Femur (tissue), 1 donor: ENCODE data around the gene CLCN3.
A peak's percentile ranks its signal among the peaks of the same experiment; 100 is the strongest.
"Not testable (repeated sequence)": the region's sequence is repeated elsewhere in the genome, so short reads cannot be mapped to it uniquely, and the experiment has no call there.

ENCODE experiments used
- DNase-seq: peaks from one replicate; pipeline ENCODE4 v3.0.0-alpha.2; 2017

Gene CLCN3

DNA sequence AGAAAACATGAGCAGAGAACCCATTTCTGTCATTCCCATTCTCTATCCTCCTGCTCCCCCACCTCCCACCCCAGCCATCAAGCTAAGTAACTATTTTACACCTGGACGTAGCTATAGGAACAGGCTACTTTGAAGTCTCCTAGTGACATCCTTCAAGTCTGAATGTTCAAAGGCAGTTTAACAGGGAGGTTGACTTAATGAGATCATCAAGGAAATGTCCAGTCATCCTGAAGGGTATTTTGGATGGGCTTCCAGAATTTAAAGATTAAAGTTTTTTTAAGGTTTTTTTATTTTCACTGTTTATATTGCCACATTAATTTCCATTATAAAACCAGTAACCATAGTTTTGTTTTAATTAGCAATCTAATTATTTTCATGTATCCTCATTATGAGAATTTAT is 96.3 kb downstream of the CLCN3 start:
- no peak for DNase-seq

- no peak for DNase-seq
Observed at GRCh38 chr4:169720529-169720928, 100.2 kb downstream of the CLCN3 start.

DNA sequence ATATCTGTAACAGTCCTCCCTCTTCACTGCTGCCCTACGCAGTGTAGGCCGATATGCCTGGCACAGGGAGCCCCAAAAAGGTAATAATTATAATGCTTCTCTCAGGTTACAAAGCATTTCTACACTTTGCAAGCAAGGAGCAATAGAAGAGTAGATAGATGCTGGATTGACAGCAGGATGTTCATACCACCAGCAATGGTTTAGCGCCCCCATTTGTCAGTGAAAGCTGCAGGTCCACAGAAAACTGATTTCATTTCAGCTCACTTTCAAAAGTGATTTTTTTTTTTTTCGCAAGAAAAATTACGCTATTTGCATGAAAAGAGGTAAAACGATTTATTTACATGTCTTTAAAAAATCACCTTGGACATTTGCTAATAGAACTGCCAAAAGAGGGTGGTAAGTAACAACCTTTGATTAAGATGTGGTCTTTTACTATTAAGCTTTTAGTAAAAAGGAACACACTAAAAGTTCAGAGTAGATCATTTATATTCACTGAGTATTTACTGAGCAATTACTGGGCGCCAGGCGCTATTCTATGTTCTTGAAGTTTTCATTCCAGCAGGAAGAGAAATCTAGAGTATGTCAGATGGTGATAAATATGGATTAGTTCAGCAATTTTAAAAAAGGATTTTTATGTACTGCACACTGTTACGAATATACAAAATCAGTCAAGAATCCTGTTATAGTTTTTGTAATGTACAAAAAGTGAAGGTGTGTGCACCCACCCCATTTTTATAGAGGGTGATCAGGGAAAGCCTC is 103.0 kb downstream of the CLCN3 start:
- no peak for DNase-seq

DNA sequence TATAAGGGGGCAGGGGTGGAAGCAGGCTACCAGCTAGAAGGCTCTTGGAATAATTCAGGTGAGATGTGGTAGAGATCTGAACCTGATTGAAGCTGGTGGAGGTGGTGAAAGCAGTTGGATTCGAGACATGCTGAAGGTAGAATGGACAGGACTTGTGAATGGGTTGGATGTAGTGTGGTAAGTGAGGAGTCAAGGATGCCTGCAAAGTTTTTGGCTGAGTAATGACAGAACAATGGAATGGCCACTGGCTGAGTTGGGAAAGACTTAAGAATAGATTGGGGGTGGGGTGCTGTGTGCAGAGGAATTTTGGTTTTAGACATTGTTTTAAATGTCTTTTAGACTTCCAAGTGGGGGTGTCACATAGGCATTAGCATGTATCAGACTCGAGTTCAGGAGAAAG is 103.9 kb downstream of the CLCN3 start:
- DNase-seq: no peak

GRCh38 chr4:169727616-169728015 is 107.2 kb downstream of the CLCN3 start:
- DNase-seq: no peak

DNA sequence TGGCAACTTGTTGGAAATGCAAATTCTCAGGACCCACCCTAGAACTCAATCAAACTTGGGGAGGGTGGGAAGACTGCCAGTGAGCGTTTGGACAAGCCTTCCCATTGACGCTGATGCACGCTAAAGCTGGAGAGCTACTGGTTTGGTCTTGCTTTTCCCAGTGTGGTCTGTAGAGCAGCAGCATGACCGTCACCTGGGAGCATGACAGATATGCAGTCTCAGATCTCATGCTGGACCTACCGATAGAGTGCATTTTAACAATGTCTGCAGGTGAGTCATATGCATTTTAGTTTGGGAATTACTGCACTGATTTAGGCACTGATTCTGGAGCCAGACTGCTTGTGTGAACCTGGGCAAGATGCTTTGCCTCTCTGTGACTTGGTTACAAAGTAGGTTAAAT is 110.2 kb downstream of the CLCN3 start:
- DNase-seq: no peak

- not testable (repeated sequence) for DNase-seq
Observed at GRCh38 chr4:169738604-169739003, 118.2 kb downstream of the CLCN3 start.

DNA sequence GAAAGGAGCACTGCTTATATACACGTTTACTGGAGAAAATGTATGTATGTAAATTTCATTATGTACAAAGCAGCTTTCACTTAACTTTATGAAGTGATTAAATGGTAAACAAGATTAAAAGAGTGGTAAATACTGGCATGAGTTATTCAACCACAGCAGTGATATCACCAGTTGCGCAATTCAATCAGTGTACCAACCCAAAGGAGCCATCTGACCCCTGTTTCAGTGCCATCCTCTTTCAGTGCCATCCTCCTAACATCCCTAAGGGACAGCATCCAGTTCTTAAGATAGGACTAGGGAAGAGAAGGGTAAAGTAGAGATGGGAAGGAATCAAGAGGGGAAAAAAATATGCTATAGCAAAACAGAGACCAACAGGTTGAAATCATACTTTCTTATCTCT is 121.2 kb downstream of the CLCN3 start:
- no peak for DNase-seq

DNA sequence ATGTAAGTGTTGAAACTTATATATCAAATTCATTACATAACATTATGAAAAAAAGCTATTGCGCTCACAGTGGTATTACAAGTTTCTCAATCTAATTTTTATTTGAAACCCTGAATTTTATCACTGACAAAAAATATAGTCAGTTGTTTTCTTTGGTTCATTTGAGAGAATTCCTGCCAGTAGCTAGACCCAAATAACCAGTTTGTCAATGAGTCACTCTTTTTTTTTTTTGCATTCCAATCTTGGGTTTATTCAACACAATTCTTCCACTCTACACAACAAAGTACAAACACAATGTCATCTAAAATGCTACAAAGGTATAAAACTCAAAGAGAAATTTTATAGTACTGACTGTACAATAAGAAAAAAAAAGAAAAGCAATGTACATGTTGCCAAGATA is 124.2 kb downstream of the CLCN3 start:
- no peak for DNase-seq

DNA sequence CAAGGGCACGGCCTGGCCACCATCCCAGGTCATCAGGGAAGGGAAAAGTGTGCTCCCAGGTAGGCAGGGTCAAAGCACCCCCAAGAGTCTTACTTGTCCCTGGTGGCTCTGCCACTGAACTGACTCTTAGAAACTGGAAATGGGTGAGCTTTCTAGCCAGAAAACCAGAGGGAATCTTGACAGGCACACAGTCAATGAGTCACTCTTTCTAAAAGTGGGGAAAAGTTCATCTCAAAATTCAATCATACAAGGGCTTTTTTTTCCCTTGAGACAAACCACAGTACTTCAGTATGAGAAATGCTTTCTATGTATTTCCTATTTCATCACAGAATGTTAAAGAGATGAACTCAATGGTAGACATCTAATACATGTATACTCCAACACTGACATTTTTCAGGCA is 124.9 kb downstream of the CLCN3 start:
- no peak for DNase-seq

GRCh38 chr4:169756971-169757574 is 136.7 kb downstream of the CLCN3 start:
- DNase-seq: peak; percentile 19

- peak; percentile 95 for DNase-seq
Observed at GRCh38 chr4:169757575-169758184, 137.3 kb downstream of the CLCN3 start, which contains the start of gene HPF1. Gene HPF1 (minus strand): TSS chr4:169757944. CDS start chr4:169757877, 67 bp downstream.

GRCh38 chr4:169758401-169758962 is 138.1 kb downstream of the CLCN3 start:
- peak; percentile 35 for DNase-seq

- no peak for DNase-seq
Observed at GRCh38 chr4:169761846-169762245, 141.5 kb downstream of the CLCN3 start.

GRCh38 chr4:169765835-169766234 is 145.5 kb downstream of the CLCN3 start:
- no peak for DNase-seq

- DNase-seq: no peak
Observed at GRCh38 chr4:169766741-169767140, 146.4 kb downstream of the CLCN3 start.

DNA sequence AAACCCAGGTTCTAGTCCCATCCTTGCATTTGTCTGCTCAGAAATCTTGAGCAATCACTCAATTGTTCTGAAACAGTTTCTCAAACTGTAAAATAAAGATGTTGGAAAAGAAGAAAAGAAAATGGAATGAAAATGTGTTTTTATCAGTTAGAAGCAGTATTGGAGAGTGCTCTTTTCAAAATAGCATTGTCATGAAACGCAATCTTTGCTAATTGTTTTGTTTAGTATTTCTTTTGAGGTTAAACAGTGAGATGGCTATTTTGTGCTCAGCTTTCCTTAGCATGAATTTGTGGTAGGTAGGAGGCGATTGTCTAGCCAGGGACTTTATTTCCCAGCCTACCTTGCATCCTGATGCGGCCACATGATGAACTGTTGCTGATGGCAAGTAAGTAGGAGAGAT is 148.0 kb downstream of the CLCN3 start:
- no peak for DNase-seq

DNA sequence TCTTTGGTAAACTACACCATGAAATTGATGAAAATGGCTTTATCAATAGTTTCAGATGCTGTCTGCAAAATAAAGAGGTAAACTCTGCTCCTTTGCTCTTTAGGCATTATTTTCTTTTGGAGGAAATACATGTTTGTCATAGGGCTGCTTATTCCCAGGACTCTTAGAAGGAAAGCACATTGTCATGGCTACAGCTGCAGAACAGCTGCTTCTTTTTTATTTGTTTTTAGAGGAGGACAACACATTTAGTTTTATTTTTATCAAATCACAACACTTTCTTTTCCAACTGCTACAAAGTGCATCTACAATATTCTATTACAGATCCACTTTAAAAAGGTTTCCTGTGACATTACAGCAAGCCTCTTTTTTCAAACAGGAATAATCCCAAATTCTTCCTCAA is 150.0 kb downstream of the CLCN3 start:
- DNase-seq: no peak

- not testable (repeated sequence) for DNase-seq
Observed at GRCh38 chr4:169771556-169772080, 151.2 kb downstream of the CLCN3 start.
